H1 (cell line): Measurements from ENCODE around the gene CCT6A. TPM values are rescaled to one million over a fixed set of nuclear protein-coding genes. Genes with fewer than 3 reads are reported as not detected.

Source experiments
- CTCF ChIA-PET: fragments of 300-600 bp; sonication (Branson Sonifier 250); formaldehyde crosslinking; loops from one replicate; lab custom pipeline; 2021; ENCODE audit not compliant: partially characterized antibody; lab: Charles Lee
- POLR2A ChIA-PET: fragments of 300-600 bp; sonication (Branson Sonifier 250); formaldehyde crosslinking; loops from one replicate; lab custom pipeline; 2021; ENCODE audit warnings: inconsistent platforms; ENCODE audit not compliant: partially characterized antibody; lab: Charles Lee
- DNase-seq, 2 experiments: peaks; one replicate each; pipeline versions ENCODE4 v3.0.0 to v3.0.0-alpha.2; 2010 to 2022; ENCODE audit warnings: low spot score in 2 of 2, low read depth in 1 of 2, mixed read lengths in 1 of 2
- FAIRE-seq: peaks from 2 replicates; lab custom pipeline; 2011; peaks lifted over from hg19 to GRCh38; lab: Jason Lieb, UNC
- H2AFZ ChIP-seq: 2 replicates; pipeline ENCODE4 v1.8.1; 2012; ENCODE audit warnings: low read length, inconsistent platforms
- H2AK5ac ChIP-seq: 2 replicates; pipeline ENCODE4 v1.6.1; 2013; ENCODE audit warnings: low read depth, low read length
- H2BK120ac ChIP-seq: replicated peaks from 2 replicates; pipeline ENCODE3; 2013; ENCODE audit warnings: low read depth, low read length, inconsistent platforms
- H2BK12ac ChIP-seq: 2 replicates; pipeline ENCODE4 v1.6.1; 2013; ENCODE audit warnings: low read depth, low read length
- H2BK15ac ChIP-seq: 2 replicates; pipeline ENCODE4 v1.6.1; 2013; ENCODE audit warnings: low read length
- H2BK20ac ChIP-seq: 2 replicates; pipeline ENCODE4 v1.6.1; 2013; ENCODE audit warnings: low read length
- H2BK5ac ChIP-seq: 2 replicates; pipeline ENCODE4 v1.6.1; 2013; ENCODE audit warnings: low read depth, low read length
- H3K14ac ChIP-seq: 2 replicates; pipeline ENCODE4 v1.6.1; 2013; ENCODE audit warnings: inconsistent platforms; ENCODE audit not compliant: insufficient read length
- H3K18ac ChIP-seq: 2 replicates; pipeline ENCODE4 v1.6.1; 2013; ENCODE audit warnings: low read length; ENCODE audit errors: extremely low read depth
- H3K23ac ChIP-seq: 2 replicates; pipeline ENCODE4 v1.6.1; 2013; ENCODE audit warnings: inconsistent platforms; ENCODE audit not compliant: insufficient read length
- H3K23me2 ChIP-seq: 2 replicates; pipeline ENCODE4 v1.6.1; 2013; ENCODE audit warnings: low read depth, low read length
- H3K27ac ChIP-seq: 2 replicates; pipeline ENCODE4 v1.6.1; 2011; ENCODE audit warnings: low read depth, low read length, inconsistent platforms
- H3K27me3 ChIP-seq, 4 experiments: replicated peaks in 1 of 4; 1 replicate in 1 of 4; 2 replicates in 3 of 4; pipeline versions ENCODE4 v1.6.1 to v1.8.1; 2011 to 2013; ENCODE audit warnings: low read length in 3 of 4, mild to moderate bottlenecking in 3 of 4, inconsistent platforms in 2 of 4, mixed read lengths in 2 of 4, moderate library complexity in 1 of 4; ENCODE audit not compliant: control insufficient read depth in 3 of 4, insufficient read depth in 3 of 4; ENCODE audit errors: extremely low read depth in 1 of 4
- H3K36me3 ChIP-seq, 4 experiments: 2 replicates each; pipeline versions ENCODE4 v1.6.1 to v1.8.1; 2011 to 2013; ENCODE audit warnings: mild to moderate bottlenecking in 4 of 4, low read length in 3 of 4, moderate library complexity in 2 of 4, control low read depth in 1 of 4, inconsistent platforms in 1 of 4; ENCODE audit not compliant: insufficient read depth in 4 of 4, control insufficient read depth in 2 of 4
- H3K4ac ChIP-seq: replicated peaks from 2 replicates; pipeline ENCODE3; 2013; ENCODE audit warnings: low read length, low read depth, mixed read lengths, inconsistent platforms; ENCODE audit not compliant: insufficient read length
- H3K4me1 ChIP-seq, 4 experiments: replicated peaks in 1 of 4; 1 replicate in 1 of 4; 2 replicates in 3 of 4; pipeline versions ENCODE4 v1.6.1 to v1.8.1; 2011 to 2013; ENCODE audit warnings: low read length in 3 of 4, inconsistent platforms in 2 of 4, mixed read lengths in 1 of 4; ENCODE audit not compliant: insufficient read depth in 4 of 4, control insufficient read depth in 3 of 4
- H3K4me2 ChIP-seq, 2 experiments: 2 replicates each; pipeline versions ENCODE4 v1.6.1 to v1.8.1; 2011 to 2013; ENCODE audit warnings: low read depth in 2 of 2, low read length in 2 of 2, control low read depth in 1 of 2, inconsistent platforms in 1 of 2, mild to moderate bottlenecking in 1 of 2; ENCODE audit not compliant: insufficient read depth in 1 of 2
- H3K4me3 ChIP-seq, 4 experiments: fragments of 200-600, 300-600 bp in 1 of 4; sonication (generic), shearing (Covaris generic), sonication (Bioruptor Twin) in 1 of 4; 2 replicates each; pipeline versions ENCODE4 v1.5.1 to v1.8.1; 2011 to 2016; ENCODE audit warnings: low read length in 4 of 4, low read depth in 3 of 4, control low read depth in 2 of 4, inconsistent platforms in 2 of 4, mild to moderate bottlenecking in 2 of 4, mixed read lengths in 1 of 4, moderate library complexity in 1 of 4; ENCODE audit not compliant: insufficient read depth in 2 of 4; ENCODE audit errors: extremely low read depth in 1 of 4
- H3K56ac ChIP-seq: replicated peaks from 2 replicates; pipeline ENCODE3; 2013; ENCODE audit warnings: low read depth, mild to moderate bottlenecking, mixed read lengths, low read length, inconsistent platforms; ENCODE audit not compliant: insufficient read length
- H3K79me1 ChIP-seq: 2 replicates; pipeline ENCODE4 v1.6.1; 2013; ENCODE audit warnings: low read depth, low read length, control low read depth
- H3K79me2 ChIP-seq, 2 experiments: 2 replicates each; pipeline versions ENCODE4 v1.6.1 to v1.8.1; 2012 to 2013; ENCODE audit warnings: low read length in 2 of 2, mild to moderate bottlenecking in 2 of 2, inconsistent platforms in 1 of 2; ENCODE audit not compliant: insufficient read depth in 2 of 2, control insufficient read depth in 1 of 2
- H3K9ac ChIP-seq, 4 experiments: replicated peaks in 1 of 4; 1 replicate in 1 of 4; 2 replicates in 3 of 4; pipeline versions ENCODE4 v1.6.1 to v1.8.1; 2011 to 2013; ENCODE audit warnings: low read depth in 3 of 4, low read length in 3 of 4, control low read depth in 2 of 4, mild to moderate bottlenecking in 2 of 4, moderate library complexity in 2 of 4, inconsistent platforms in 1 of 4; ENCODE audit errors: extremely low read depth in 1 of 4
- H3K9me3 ChIP-seq, 2 experiments: 2 replicates each; pipeline versions ENCODE4 v1.6.1 to v1.8.1; 2012 to 2013; ENCODE audit warnings: mild to moderate bottlenecking in 2 of 2, moderate library complexity in 2 of 2, control low read depth in 1 of 2, inconsistent platforms in 1 of 2, low read depth in 1 of 2, low read length in 1 of 2, mixed read lengths in 1 of 2; ENCODE audit not compliant: insufficient read depth in 2 of 2
- H4K20me1 ChIP-seq, 2 experiments: replicated peaks in 1 of 2; 2 replicates each; pipeline versions ENCODE3 to v1.8.1; 2011 to 2013; ENCODE audit warnings: inconsistent platforms in 2 of 2, low read length in 2 of 2, mild to moderate bottlenecking in 1 of 2; ENCODE audit not compliant: insufficient read depth in 2 of 2, control insufficient read depth in 1 of 2
- H4K5ac ChIP-seq: 2 replicates; pipeline ENCODE4 v1.6.1; 2013; ENCODE audit warnings: low read length, low read depth, mixed read lengths, inconsistent platforms; ENCODE audit not compliant: insufficient read length
- H4K8ac ChIP-seq: 2 replicates; pipeline ENCODE4 v1.8.0; 2013; ENCODE audit warnings: mild to moderate bottlenecking, moderate library complexity, low read length, inconsistent platforms; ENCODE audit not compliant: insufficient read depth; ENCODE audit errors: extremely low read depth
- H4K91ac ChIP-seq: replicated peaks from 2 replicates; pipeline ENCODE3; 2013; ENCODE audit warnings: low read length, mixed read lengths, inconsistent platforms; ENCODE audit not compliant: insufficient read length
- CHD2 ChIP-seq: IDR thresholded peaks from 2 replicates; pipeline ENCODE4 v1.6.1; 2012; ENCODE audit warnings: low read length, improper control_type of control experiment
- GABPA ChIP-seq: IDR thresholded peaks from 2 replicates; pipeline ENCODE4 v1.6.1; 2011; ENCODE audit warnings: mild to moderate bottlenecking, low read length, moderate library complexity, borderline replicate concordance; ENCODE audit not compliant: insufficient read depth
- POU5F1 ChIP-seq: IDR thresholded peaks from 2 replicates; pipeline ENCODE4 v1.6.1; 2011; ENCODE audit warnings: low read depth, mild to moderate bottlenecking, low read length, moderate library complexity
- RNF2 ChIP-seq: fragments of 200-900, 300-1000 bp; sonication (generic); IDR thresholded peaks from 2 replicates; pipeline ENCODE4 v1.7.1; 2016; ENCODE audit warnings: borderline replicate concordance, low read depth, mild to moderate bottlenecking, antibody characterized with exemption, low read length; ENCODE audit not compliant: poor library complexity, severe bottlenecking; ENCODE audit errors: missing control alignments
- SIN3A ChIP-seq, 2 experiments: IDR thresholded peaks in 1 of 2; conservative IDR thresholded peaks in 1 of 2; 2 replicates each; pipeline ENCODE4 v1.6.1; 2011 to 2012; ENCODE audit warnings: low read length in 2 of 2, improper control_type of control experiment in 1 of 2, low read depth in 1 of 2, mild to moderate bottlenecking in 1 of 2
- WGBS, 2 experiments: shearing (Covaris generic) in 1 of 2; methylation state at CpG; one replicate each; pipeline versions ENCODE4 v1.1.6 to v1.1.7; 2013 to 2015; ENCODE audit warnings: low lambda C conversion rate in 2 of 2, mixed read lengths in 2 of 2, inconsistent platforms in 1 of 2, low coverage in 1 of 2, missing lambda C conversion rate in 1 of 2; ENCODE audit not compliant: insufficient replicate concordance in 2 of 2, insufficient coverage in 1 of 2, insufficient read length in 1 of 2; ENCODE audit errors: extremely low coverage in 1 of 2, missing lambda C conversion rate in 1 of 2; 5-methylcytosine and 5-hydroxymethylcytosine counted together
- polyA plus RNA-seq, 7 experiments: library from polyadenylated mRNA; depleted of rRNA in 3 of 7; stranded (reverse) in 5 of 7; unstranded in 2 of 7; fragments of >200 nt in 5 of 7; fragments of 200-250 nt in 2 of 7; gene quantifications; 1 replicate in 5 of 7; 2 replicates in 1 of 7; 4 replicates in 1 of 7; pipeline versions ENCODE4 v1.2.1 to v1.2.3, GENCODE V29; 2011 to 2013; ENCODE audit warnings: missing spikeins in 2 of 7, mixed read lengths in 2 of 7
- total RNA-seq: library from RNA; stranded (reverse); fragmentation: NEBNext Ultra II Directional; extraction: Animal tissue kit (Norgen Biotek cat#: 25700); gene quantifications from 2 replicates; pipeline ENCODE4 v1.2.1, GENCODE V29; 2021
- TF ChIP-seq, protein P1 (sequence below): IDR thresholded peaks from 2 replicates; pipeline ENCODE4 v1.6.1; 2012; ENCODE audit warnings: inconsistent platforms

Gene CCT6A
- total and polyA plus RNA-seq, 2 of the 8 experiments (the other 6 are each of a cell fraction or from before 2014, with no cell fraction given), result 201 to 272 TPM

DNA sequence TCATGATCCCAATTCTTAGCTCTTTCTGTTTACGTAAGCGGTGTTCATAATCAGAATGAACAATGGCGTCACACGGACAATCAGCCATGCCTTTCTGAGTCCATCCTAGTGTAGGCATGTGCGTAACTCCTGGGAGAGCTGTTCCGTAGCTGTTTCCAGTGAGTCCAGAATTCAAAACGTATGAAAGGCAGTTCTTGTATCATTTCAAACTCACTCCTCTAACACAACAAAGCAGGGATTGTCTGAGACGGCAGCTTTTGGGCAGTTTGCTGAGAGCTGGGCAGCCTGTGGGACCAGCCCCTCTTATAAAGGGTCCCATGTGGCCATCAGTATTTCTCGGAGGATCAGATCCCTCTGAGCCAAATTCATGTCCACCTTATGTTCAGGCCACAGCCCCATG, 43.7 kb upstream of the CCT6A start:
- ChIA-PET POLR2A (interaction anchor here (0.6 to 40.8 kb wide), 10 partner anchors 10 to 603 kb away, joined by 3 to 869 read pairs (median 4); partner anchors contain the start of genes CCT6A, PSPH and SUMF2), CTCF (interaction anchor here (0.6 to 4.1 kb wide), 6 partner anchors 26 to 115 kb away, joined by 3 to 28 read pairs (median 4); partner anchors contain the start of genes CCT6A, PHKG1 and PSPH)
- no peak overlapping the region for H4K8ac ChIP-seq
- no peaks in the 10 kb centered on the region for H3K23me2 ChIP-seq
- peaks cover 0 to 15% (median 5%) of the 10 kb centered on the region in 4 experiments; a peak in 4 of 8 replicates for H3K36me3 ChIP-seq
- H2BK5ac ChIP-seq, result no peak overlapping the region
- H3K79me2 ChIP-seq, result no peaks in the 10 kb centered on the region
- FAIRE-seq (no peak), DNase-seq (no peak)
- no peaks in the 10 kb centered on the region for H4K20me1 ChIP-seq
- no peak overlapping the region for H3K56ac ChIP-seq
- no peak overlapping the region for H3K9ac ChIP-seq
- 92% methylated on average over 9 of the region's 9 CpGs; no CpG with 5 or more reads in 1 of the 2 experiments for WGBS, 2 experiments
- H4K91ac ChIP-seq, result no peak overlapping the region
- H3K27me3 ChIP-seq, result no peaks in the 10 kb centered on the region; a peak in 1 of 7 replicates
- no peak overlapping the region for H2BK15ac ChIP-seq
- no peak overlapping the region for H2BK120ac ChIP-seq
- no peak overlapping the region for H2BK12ac ChIP-seq
- no peaks in the 10 kb centered on the region for H3K79me1 ChIP-seq
- H3K4me2 ChIP-seq, result no peak overlapping the region
- H3K4ac ChIP-seq, result no peak overlapping the region
- H3K4me3 ChIP-seq, result no peak overlapping the region
- H2AFZ ChIP-seq, result no peak overlapping the region
- no peak overlapping the region for H3K14ac ChIP-seq
- no peak overlapping the region for H3K27ac ChIP-seq
- H3K9me3 ChIP-seq, result no peaks in the 10 kb centered on the region
- H3K23ac ChIP-seq, result no peak overlapping the region
- H3K18ac ChIP-seq, result no peak overlapping the region
- H3K4me1 ChIP-seq, result no peaks in the 10 kb centered on the region
- H2BK20ac ChIP-seq, result no peak overlapping the region
- H4K5ac ChIP-seq, result no peak overlapping the region
- no peak overlapping the region for H2AK5ac ChIP-seq
- TF ChIP-seq POU5F1, result no peak
- TF ChIP-seq RNF2, result no peak
- no peak for TF ChIP-seq GABPA
- TF ChIP-seq, protein P1, sequence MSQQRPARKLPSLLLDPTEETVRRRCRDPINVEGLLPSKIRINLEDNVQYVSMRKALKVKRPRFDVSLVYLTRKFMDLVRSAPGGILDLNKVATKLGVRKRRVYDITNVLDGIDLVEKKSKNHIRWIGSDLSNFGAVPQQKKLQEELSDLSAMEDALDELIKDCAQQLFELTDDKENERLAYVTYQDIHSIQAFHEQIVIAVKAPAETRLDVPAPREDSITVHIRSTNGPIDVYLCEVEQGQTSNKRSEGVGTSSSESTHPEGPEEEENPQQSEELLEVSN, result no peak
- no peak for TF ChIP-seq SIN3A (conservative IDR thresholded peaks at IDR 0.05 in 1 of 2, IDR thresholded peaks at IDR 0.05 in 1 of 2; ENCODE audit: low read depth in 1 of 2, low read length in 2 of 2)
- TF ChIP-seq CHD2, result no peak
